Neural cell (in vitro differentiated cells): ENCODE data around the gene ABRACL. TPM values are rescaled to one million over a fixed set of nuclear protein-coding genes. Genes with fewer than 3 reads are reported as not detected.
A peak's percentile ranks its signal among the peaks of the same experiment; 100 is the strongest.
"Not testable (repeated sequence)": the region's sequence is repeated elsewhere in the genome, so short reads cannot be mapped to it uniquely, and the experiment has no call there.

ENCODE experiments used
- H2AFZ ChIP-seq: fragments of 200-600, 300-800 bp; sonication (generic), shearing (Covaris generic); 2 replicates; pipeline ENCODE4 v1.6.0; 2014; ENCODE audit warnings: low read depth, mild to moderate bottlenecking, antibody characterized with exemption, low read length, moderate library complexity
- H3F3A ChIP-seq: fragments of 200-600 bp; shearing (Covaris generic); 2 replicates; pipeline ENCODE4 v1.6.1; 2016; ENCODE audit warnings: mild to moderate bottlenecking, moderate library complexity, mixed read lengths, antibody characterized with exemption, low read length; ENCODE audit not compliant: insufficient read depth, poor library complexity, severe bottlenecking
- H3K27ac ChIP-seq: fragments of 200-600, 300-800 bp; sonication (generic), shearing (Covaris generic); 2 replicates; pipeline ENCODE4 v1.5.1; 2014; ENCODE audit warnings: mild to moderate bottlenecking, low read length, moderate library complexity
- H3K27me3 ChIP-seq: fragments of 300-800, 200-600 bp; sonication (generic), shearing (Covaris generic); 2 replicates; pipeline ENCODE4 v1.6.0; 2014; ENCODE audit warnings: mild to moderate bottlenecking, low read depth, low read length, moderate library complexity; ENCODE audit not compliant: insufficient read depth
- H3K36me3 ChIP-seq: fragments of 300-800, 200-600 bp; sonication (generic), shearing (Covaris generic); 2 replicates; pipeline ENCODE4 v1.5.1; 2014; ENCODE audit warnings: mild to moderate bottlenecking, antibody characterized with exemption, low read length, moderate library complexity; ENCODE audit not compliant: insufficient read depth
- H3K4me2 ChIP-seq: fragments of 300-800, 200-600 bp; sonication (generic), shearing (Covaris generic); 2 replicates; pipeline ENCODE4 v1.6.0; 2014; ENCODE audit warnings: mild to moderate bottlenecking, low read length
- H3K4me3 ChIP-seq: fragments of 300-800, 200-600 bp; sonication (generic), shearing (Covaris generic); 2 replicates; pipeline ENCODE4 v1.5.1; 2014; ENCODE audit warnings: mild to moderate bottlenecking, low read length, moderate library complexity
- H3K79me2 ChIP-seq: fragments of 200-600 bp; shearing (Covaris generic); replicated peaks from 2 replicates; pipeline ENCODE4 v1.6.0; 2014; ENCODE audit warnings: mild to moderate bottlenecking, low read length, moderate library complexity; ENCODE audit not compliant: insufficient read depth
- H3K9ac ChIP-seq: fragments of 300-800, 200-600 bp; sonication (generic), shearing (Covaris generic); 2 replicates; pipeline ENCODE4 v1.6.1; 2016; ENCODE audit warnings: mild to moderate bottlenecking, low read length, mixed read lengths
- H3K9me2 ChIP-seq: fragments of 200-600 bp; shearing (Covaris generic); 2 replicates; pipeline ENCODE4 v1.6.1; 2016; ENCODE audit warnings: mild to moderate bottlenecking, low read length, mixed read lengths; ENCODE audit not compliant: insufficient read depth
- H3K9me3 ChIP-seq: fragments of 200-600, 300-800 bp; sonication (generic), shearing (Covaris generic); 2 replicates; pipeline ENCODE4 v1.6.1; 2016; ENCODE audit warnings: mild to moderate bottlenecking, mixed run types, low read length, moderate library complexity, mixed read lengths
- H4K20me1 ChIP-seq: fragments of 200-600 bp; shearing (Covaris generic); 2 replicates; pipeline ENCODE4 v1.6.1; 2016; ENCODE audit warnings: mild to moderate bottlenecking, mixed run types; ENCODE audit not compliant: insufficient read depth
- EP300 ChIP-seq: fragments of 450-650 bp; conservative IDR thresholded peaks from 2 replicates; pipeline ENCODE4 v1.6.1; 2014; ENCODE audit warnings: antibody characterized with exemption, mild to moderate bottlenecking, moderate library complexity; ENCODE audit not compliant: poor library complexity, severe bottlenecking
- MXI1 ChIP-seq: fragments of 450-650 bp; conservative IDR thresholded peaks from 2 replicates; pipeline ENCODE4 v1.6.1; 2014; ENCODE audit warnings: antibody characterized with exemption, mild to moderate bottlenecking; ENCODE audit not compliant: poor library complexity, severe bottlenecking
- POLR2AphosphoS5 ChIP-seq: IDR thresholded peaks from 2 replicates; pipeline ENCODE4 v1.6.1; 2012
- RAD21 ChIP-seq: fragments of 450-650 bp; conservative IDR thresholded peaks from 2 replicates; pipeline ENCODE4 v1.6.1; 2014; ENCODE audit warnings: antibody characterized with exemption, mild to moderate bottlenecking, moderate library complexity
- SMC3 ChIP-seq: fragments of 450-650 bp; conservative IDR thresholded peaks from 2 replicates; pipeline ENCODE4 v1.6.1; 2014; ENCODE audit warnings: antibody characterized with exemption, mild to moderate bottlenecking, moderate library complexity; ENCODE audit not compliant: poor library complexity
- TAF1 ChIP-seq: IDR thresholded peaks from 2 replicates; pipeline ENCODE4 v1.6.1; 2012; ENCODE audit warnings: low read depth
- polyA plus RNA-seq: library from polyadenylated mRNA; depleted of rRNA; stranded (reverse); fragments of >200 nt; gene quantifications from 2 replicates; pipeline ENCODE4 v1.2.3, GENCODE V29; 2014
- TF ChIP-seq, protein P1 (sequence below): IDR thresholded peaks from 2 replicates; pipeline ENCODE4 v1.6.1; 2012; ENCODE audit warnings: borderline replicate concordance

Gene ABRACL
- polyA plus RNA-seq, 1 donor from 2014 or later = 201 TPM

- Histone ChIP-seq H3K9me2 (no peaks in the 10 kb centered on the region), H3K4me2 (no peak overlapping the region), H3K9me3 (no peaks in the 10 kb centered on the region), H3K27ac (no peak overlapping the region), H4K20me1 (no peaks in the 10 kb centered on the region), H3F3A (no peaks in the 10 kb centered on the region), H2AFZ (no peak overlapping the region), H3K4me3 (no peak overlapping the region), H3K79me2 (no peaks in the 10 kb centered on the region), H3K27me3 (no peaks in the 10 kb centered on the region), H3K36me3 (no peaks in the 10 kb centered on the region), H3K9ac (no peak overlapping the region)
- no peak for TF ChIP-seq EP300
- no peak for TF ChIP-seq RAD21
- TF ChIP-seq SMC3 = no peak
- TF ChIP-seq POLR2AphosphoS5 = no peak
- no peak for TF ChIP-seq TAF1
Observed at GRCh38 chr6:139020689-139021088, 7.9 kb upstream of the ABRACL start.

GRCh38 chr6:139025416-139025815 lies 3.1 kb upstream of the ABRACL start:
- H3K79me2 ChIP-seq = peaks cover 15% of the 10 kb centered on the region
- H3K9me2 ChIP-seq, H3K4me2 ChIP-seq, H3K9me3 ChIP-seq, H2AFZ ChIP-seq, H4K20me1 ChIP-seq, H3K27ac ChIP-seq, H3K9ac ChIP-seq, H3K36me3 ChIP-seq, H3K27me3 ChIP-seq, H3K4me3 ChIP-seq, H3F3A ChIP-seq: not testable (repeated sequence)

DNA sequence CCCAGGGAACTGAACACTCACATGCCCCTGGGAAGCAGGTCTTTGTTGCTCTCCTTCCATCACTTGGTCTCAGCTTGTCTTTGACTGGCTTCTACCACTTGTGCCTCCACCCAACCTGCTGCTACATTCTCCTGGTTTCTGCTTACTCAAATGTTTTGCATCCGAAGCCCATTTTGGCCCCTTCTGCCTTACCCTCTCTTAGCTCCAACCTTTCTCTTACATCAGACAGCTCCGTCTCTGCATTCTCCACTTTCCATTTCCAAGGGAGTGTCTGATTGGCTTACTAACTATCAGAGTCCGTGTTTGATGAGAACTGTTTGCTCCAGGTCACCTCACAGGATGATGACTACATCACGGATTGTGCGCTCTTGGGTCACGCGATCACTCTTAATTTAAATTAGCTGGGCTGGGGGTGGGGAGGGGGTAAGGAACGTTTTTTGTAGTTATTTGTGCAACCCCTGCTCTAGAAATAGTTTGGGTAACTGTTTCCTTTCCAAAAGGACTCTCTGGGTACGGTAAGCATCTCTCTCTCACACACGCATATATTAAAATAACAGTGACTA lies 844 bp upstream of the ABRACL start:
- Histone ChIP-seq H3K27me3 (no peaks in the 10 kb centered on the region), H3K27ac (peak overlapping the region; percentile 97), H3K9ac (peak overlapping the region; percentile 98)

DNA sequence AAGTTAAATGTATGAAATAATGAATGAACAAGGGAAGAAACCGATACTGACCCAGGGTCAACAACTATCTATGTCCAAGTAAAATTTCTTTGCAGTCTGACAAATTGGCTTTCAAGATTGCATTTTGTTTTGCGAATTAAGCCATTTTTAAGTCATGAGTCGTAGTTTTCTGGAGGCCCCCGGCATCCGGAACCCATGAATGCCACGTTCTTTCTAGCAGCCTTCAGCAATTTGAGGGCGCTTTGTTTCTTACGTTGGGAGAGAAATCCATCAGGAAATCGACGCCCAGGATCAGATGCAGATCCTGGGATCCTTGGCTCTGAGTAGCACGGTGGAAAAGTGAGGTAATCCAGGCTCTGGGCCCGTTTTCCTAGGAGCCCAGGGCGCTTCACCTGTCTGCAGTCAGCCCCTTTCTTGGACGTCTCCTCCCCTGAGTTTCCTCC lies 309 bp upstream of the ABRACL start:
- Histone ChIP-seq H3K9me3 (no peaks in the 10 kb centered on the region), H3K4me3 (peak overlapping the region; percentile 89)

More for the DNA sequence above, 844 bp upstream of the ABRACL start:
- peak overlapping the region; percentile 81 for H2AFZ ChIP-seq
- H4K20me1 ChIP-seq = no peaks in the 10 kb centered on the region
- peaks cover 3% of the 10 kb centered on the region for H3F3A ChIP-seq
- no peaks in the 10 kb centered on the region for H3K9me2 ChIP-seq
- H3K9me3 ChIP-seq = no peaks in the 10 kb centered on the region
- H3K79me2 ChIP-seq = peaks cover 35% of the 10 kb centered on the region
- H3K4me3 ChIP-seq = peak overlapping the region; percentile 89
- peak overlapping the region; percentile 83 for H3K4me2 ChIP-seq
- peak; percentile 69 for TF ChIP-seq POLR2AphosphoS5
- TF ChIP-seq MXI1 = no peak
- H3K36me3 ChIP-seq = no peaks in the 10 kb centered on the region

More for the DNA sequence above, 309 bp upstream of the ABRACL start:
- H3K27ac ChIP-seq = peak overlapping the region; percentile 97
- H3K36me3 ChIP-seq = no peaks in the 10 kb centered on the region
- no peaks in the 10 kb centered on the region for H3K27me3 ChIP-seq
- H3F3A ChIP-seq = peaks cover 3% of the 10 kb centered on the region
- no peaks in the 10 kb centered on the region for H4K20me1 ChIP-seq
- peak overlapping the region; percentile 83 for H3K4me2 ChIP-seq
- H3K9ac ChIP-seq = peak overlapping the region; percentile 98
- H3K79me2 ChIP-seq = peaks cover 39% of the 10 kb centered on the region
- H2AFZ ChIP-seq = peak overlapping the region; percentile 81
- H3K9me2 ChIP-seq = no peaks in the 10 kb centered on the region
- TF ChIP-seq, protein P1, sequence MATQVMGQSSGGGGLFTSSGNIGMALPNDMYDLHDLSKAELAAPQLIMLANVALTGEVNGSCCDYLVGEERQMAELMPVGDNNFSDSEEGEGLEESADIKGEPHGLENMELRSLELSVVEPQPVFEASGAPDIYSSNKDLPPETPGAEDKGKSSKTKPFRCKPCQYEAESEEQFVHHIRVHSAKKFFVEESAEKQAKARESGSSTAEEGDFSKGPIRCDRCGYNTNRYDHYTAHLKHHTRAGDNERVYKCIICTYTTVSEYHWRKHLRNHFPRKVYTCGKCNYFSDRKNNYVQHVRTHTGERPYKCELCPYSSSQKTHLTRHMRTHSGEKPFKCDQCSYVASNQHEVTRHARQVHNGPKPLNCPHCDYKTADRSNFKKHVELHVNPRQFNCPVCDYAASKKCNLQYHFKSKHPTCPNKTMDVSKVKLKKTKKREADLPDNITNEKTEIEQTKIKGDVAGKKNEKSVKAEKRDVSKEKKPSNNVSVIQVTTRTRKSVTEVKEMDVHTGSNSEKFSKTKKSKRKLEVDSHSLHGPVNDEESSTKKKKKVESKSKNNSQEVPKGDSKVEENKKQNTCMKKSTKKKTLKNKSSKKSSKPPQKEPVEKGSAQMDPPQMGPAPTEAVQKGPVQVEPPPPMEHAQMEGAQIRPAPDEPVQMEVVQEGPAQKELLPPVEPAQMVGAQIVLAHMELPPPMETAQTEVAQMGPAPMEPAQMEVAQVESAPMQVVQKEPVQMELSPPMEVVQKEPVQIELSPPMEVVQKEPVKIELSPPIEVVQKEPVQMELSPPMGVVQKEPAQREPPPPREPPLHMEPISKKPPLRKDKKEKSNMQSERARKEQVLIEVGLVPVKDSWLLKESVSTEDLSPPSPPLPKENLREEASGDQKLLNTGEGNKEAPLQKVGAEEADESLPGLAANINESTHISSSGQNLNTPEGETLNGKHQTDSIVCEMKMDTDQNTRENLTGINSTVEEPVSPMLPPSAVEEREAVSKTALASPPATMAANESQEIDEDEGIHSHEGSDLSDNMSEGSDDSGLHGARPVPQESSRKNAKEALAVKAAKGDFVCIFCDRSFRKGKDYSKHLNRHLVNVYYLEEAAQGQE = peak; percentile 96
- TF ChIP-seq SMC3 = no peak
